Posterior cingulate gyrus (tissue), 11 donors: ENCODE data around the gene NPR1.
A peak's percentile ranks its signal among the peaks of the same experiment; 100 is the strongest.
"Not testable (repeated sequence)": the region's sequence is repeated elsewhere in the genome, so short reads cannot be mapped to it uniquely, and the experiment has no call there.

ENCODE experiments used
- DNase-seq, 10 donors: peaks; one replicate each; pipeline versions ENCODE4 v3.0.0 to v3.0.0-alpha.2; 2020 to 2021; ENCODE audit warnings: mixed read lengths in 3 of 10
- intact Hi-C: fragments of 100-400 bp; cut with DNase I; formaldehyde crosslinking; loops from one replicate; pipeline ENCODE4 v1.15.1; 2023

NPR1 gene

GRCh38 chr1:153698923-153699714 is 20.6 kb downstream of the NPR1 start:
- intact Hi-C loops = no loop called here
- DNase-seq = no peak

- DNase-seq = peak in 1 of 10 donors; percentile 52
- intact Hi-C loops = no loop called here
Measured at GRCh38 chr1:153699768-153700167, 21.3 kb downstream of the NPR1 start.

GRCh38 chr1:153705484-153705883 is 27.0 kb downstream of the NPR1 start:
- intact Hi-C loops = no loop called here
- peak in 1 of 10 donors; percentile 81 for DNase-seq

DNA sequence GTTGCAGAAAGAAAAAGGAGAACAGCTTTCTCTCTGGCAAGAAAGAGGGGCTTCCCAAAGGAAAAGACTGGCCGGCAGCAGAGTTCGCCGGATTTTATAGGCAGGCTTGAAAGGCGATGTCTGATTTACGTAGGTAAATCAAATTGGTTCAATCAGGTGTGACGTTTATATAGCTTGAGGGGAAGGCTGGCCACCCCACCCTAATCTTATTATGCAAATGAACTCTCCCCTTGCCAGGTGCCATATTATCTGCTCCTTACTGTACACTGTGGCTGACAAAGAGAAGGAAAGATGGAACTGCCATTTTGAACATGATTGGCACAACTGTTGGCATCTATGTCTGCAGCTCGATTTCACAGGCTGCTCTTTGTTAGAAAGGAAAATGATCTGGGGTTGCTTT is 32.5 kb downstream of the NPR1 start:
- peak in 1 of 10 donors; percentile 13 for DNase-seq
- intact Hi-C loops = no loop called here

DNA sequence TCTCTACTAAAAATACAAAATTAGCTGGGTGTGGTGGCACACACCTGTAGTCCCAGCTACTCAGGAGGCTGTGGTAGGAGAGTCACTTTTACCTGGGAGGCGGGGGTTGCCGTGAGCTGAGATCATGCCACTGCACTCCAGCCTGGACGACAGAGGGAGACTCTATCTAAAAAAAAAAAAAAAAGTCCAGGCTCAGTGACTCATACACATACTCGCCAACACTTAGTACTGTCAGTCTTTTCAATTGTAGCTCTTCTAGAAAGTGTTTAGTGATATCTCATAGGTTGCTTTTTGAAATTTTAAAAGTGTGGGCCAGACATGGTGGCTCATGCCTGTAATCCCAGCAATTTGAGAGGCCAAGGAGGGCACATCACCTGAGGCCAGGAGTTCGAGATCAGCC is 37.7 kb downstream of the NPR1 start:
- peak in 1 of 10 donors; percentile 20 for DNase-seq
- intact Hi-C loops = not testable (repeated sequence)

DNA sequence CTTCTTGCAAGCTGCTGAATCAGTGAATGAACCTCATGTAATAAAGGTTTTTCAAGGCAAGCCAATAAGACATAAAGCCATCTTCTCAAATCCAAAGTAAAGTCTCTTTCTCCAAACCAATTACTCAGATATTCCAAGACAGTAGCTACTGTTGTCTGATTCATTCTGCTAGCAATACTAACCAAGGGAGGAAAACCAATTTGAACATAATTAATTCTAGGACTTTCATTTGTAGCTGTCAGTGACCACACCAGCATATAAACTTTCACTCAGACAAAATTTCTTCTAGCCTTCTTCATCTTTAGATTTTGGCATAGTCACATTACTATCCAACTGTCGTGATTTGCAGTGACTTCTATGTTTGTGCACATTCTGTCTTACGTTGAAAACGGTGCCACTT is 38.8 kb downstream of the NPR1 start:
- intact Hi-C loops = no loop called here
- no peak for DNase-seq

DNA sequence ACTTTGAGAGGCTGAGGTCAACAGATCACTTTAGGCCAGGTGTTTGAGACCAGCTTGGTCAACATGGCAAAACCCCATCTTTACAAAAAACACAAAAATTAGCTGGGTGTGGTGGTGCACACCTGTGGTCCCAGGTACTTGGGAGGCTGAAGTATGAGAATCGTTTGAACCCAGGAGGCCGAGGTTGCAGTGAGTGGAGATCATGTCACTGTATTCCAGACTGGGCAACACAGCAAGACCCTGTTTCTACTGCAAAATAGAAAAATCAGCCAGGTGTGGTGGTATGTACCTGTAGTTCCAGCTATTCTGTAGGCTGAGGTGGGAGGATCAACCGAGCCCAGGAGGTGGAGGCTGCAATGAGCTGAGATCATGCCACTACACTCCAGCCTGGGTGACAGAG is 45.2 kb downstream of the NPR1 start:
- DNase-seq = peak in 1 of 10 donors; percentile 46
- intact Hi-C loops = no loop called here

GRCh38 chr1:153724634-153725033 is 46.1 kb downstream of the NPR1 start:
- peak in 1 of 10 donors; percentile 22 for DNase-seq
- intact Hi-C loops = loop anchor here (5.0 kb wide), 1 partner anchor 263 kb away; the partner anchor contains the start of gene RAB13

GRCh38 chr1:153727463-153728304 is 49.2 kb downstream of the NPR1 start, which contains the start of gene INTS3:
Gene INTS3 (plus strand): TSS chr1:153728050. CDS start chr1:153728635, 585 bp downstream.
- intact Hi-C loops = loop anchor here (5.0 kb wide), 1 partner anchor 260 kb away; the partner anchor contains the start of gene RAB13
- peak; percentile 99 to 100 (median 100) for DNase-seq

- intact Hi-C loops = loop anchor here (5.0 kb wide), 1 partner anchor 259 kb away; the partner anchor contains the start of gene RAB13
Measured at GRCh38 chr1:153728305-153729066, 50.0 kb downstream of the NPR1 start.

GRCh38 chr1:153730468-153730988 is 52.0 kb downstream of the NPR1 start:
- DNase-seq = no peak
- intact Hi-C loops = no loop called here

More at GRCh38 chr1:153728305-153729066, 50.0 kb downstream of the NPR1 start:
- DNase-seq = peak in 8 of 10 donors; percentile 14 to 86 (median 19)

DNA sequence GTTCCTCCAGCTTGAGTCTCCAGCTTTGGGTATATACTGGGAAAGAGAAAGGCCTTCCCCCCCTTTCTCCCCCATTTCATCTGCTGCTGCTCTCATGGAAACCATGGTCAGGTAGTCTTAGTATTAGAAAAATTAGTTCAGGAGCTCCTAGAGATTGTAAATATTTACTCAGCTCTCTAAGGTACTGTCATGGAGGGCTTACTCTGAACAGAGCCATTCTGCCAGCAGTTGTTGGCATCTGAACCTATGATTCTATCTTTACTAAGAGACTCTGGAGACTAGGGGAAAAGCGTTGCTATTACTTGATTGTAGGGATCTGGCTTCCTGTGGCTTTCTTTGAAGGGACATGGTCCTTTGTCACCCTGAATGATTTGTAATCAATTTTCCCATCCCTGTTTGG is 55.5 kb downstream of the NPR1 start:
- DNase-seq = no peak
- intact Hi-C loops = no loop called here

- intact Hi-C loops = no loop called here
- DNase-seq = peak in 1 of 10 donors; percentile 39
Measured at GRCh38 chr1:153734396-153735089, 56.1 kb downstream of the NPR1 start.

DNA sequence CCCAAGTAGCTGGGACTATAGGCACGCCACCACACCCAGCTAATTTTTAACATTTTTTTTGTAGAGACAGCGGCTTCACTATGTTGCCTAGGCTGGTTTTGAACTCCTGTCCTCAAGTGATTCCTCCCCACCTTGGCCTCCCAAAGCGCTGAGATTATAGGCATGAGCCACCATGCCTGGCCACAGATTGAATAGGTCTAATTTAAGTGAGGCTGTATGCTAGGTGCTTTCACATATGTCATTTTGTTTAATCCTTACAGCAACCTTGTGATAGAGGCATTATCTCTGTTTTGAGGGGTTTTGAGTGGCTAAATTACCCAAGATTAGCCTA is 56.6 kb downstream of the NPR1 start:
- DNase-seq = peak in 1 of 10 donors; percentile 0
- intact Hi-C loops = no loop called here

- intact Hi-C loops = loop anchor here (10.0 kb wide), 1 partner anchor 227 kb away; no protein-coding TSS in a partner anchor
- DNase-seq = peak in 1 of 10 donors; percentile 13
Measured at GRCh38 chr1:153741986-153742385, 63.5 kb downstream of the NPR1 start.

GRCh38 chr1:153742411-153743142 is 64.1 kb downstream of the NPR1 start:
- intact Hi-C loops = loop anchor here (10.0 kb wide), 1 partner anchor 228 kb away; no protein-coding TSS in a partner anchor
- peak in 1 of 10 donors; percentile 19 for DNase-seq
